ENCODE results near the gene ADGRD2.

Gene ADGRD2

DNA sequence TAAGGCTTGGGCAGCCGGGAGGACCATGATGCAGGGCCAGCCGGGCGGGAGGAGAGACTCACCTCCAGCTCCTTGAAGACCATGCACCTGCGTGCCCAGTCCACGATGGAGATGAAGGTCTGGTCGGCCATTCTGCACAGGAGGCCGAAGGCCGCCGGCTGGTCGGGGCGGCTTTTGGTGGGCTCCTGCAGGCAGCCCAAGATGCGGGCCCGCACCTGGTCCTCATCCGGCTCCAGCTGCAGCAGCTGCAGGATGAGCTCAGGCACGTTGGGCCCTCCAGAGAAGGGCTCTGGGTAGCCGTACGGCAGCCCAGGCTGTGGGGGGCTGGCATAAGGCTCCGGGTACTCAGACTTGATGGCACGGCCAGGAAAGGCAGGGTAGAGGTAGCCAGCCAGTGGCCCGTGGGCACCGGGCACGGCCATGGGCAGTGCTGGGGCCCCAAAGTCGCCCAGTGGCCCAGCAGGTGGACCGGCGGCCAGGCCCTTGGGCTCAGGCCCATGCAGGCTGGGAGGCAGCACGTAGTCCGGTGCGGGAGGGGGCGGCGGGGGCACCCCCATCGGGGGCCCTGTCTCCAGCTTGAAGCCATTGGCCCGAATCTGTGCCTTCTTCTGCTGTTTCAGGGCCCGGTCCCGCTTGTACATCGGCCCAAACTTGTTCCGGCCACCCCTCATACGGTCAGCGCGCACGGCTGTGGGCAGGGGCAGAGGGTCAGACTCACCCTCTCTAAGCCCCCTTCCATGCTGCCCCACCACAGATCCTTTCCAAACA is 50.0 kb downstream of the ADGRD2 start:
- no peak for DNase-seq

DNA sequence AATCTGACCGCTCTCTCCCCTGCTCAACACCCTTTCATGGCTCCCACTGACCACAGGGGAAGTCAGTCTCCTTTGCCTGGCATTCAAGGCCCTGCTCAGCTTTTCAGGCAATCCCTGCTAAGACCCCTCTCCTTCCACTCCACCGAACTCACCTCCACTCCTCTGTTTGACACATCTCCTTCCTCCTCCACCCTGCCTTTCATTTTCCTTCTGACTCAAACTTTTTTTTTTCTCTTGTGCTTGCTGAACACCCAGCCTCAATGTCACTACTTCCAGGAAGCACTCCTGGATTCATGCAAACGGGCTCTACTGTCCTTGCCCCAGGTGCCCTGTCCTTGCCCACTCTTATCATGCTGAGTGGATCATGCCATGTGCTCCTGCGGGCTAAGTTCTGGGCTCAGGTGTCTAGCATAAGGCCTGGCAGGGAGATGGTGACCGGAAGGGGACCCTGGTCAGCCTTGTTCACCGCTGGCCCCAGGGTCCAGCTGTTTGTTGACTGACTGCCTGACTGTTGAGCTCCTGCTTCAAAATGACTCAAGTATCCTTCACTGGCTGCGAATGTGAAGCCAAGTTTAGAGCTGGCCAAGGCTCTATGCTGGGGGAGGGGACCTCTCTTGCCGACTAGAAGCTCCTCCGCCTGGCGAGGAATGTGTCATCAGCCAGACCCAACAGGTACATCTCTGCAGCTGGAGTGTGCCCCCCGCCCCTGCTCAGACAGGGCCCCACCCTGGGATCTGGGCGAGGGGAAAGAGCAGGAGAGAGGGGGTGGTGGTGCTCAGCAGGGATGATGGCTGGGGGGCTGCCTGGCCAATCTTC is 50.8 kb downstream of the ADGRD2 start:
- DNase-seq, result no peak

DNA sequence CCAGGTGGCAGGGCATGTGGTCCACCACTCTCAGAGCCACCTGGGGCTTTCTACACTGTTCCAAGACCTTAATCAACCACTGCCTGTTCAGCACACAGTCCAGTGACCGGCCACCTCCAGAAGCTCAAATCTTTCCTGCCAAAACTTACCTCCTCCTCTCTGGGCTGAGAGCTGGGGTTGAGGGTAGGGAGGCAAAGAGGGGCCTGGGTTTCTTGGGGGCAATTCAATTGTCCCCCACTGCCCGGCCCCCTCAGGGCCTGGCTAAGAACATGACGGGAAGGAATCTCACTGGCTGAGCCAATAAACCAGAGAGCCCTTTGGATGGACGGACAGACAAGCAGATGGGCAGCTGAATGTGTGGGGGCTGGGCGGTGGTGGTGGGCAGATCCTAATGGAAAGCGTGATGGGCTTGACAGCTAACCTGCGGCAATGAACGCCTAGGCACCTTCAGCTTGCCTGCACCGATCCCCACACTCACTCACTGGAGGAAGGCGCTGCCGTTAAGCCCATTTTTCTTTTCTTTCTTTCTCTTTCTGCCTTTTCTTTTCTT is 51.6 kb downstream of the ADGRD2 start:
- no peak for DNase-seq

DNA sequence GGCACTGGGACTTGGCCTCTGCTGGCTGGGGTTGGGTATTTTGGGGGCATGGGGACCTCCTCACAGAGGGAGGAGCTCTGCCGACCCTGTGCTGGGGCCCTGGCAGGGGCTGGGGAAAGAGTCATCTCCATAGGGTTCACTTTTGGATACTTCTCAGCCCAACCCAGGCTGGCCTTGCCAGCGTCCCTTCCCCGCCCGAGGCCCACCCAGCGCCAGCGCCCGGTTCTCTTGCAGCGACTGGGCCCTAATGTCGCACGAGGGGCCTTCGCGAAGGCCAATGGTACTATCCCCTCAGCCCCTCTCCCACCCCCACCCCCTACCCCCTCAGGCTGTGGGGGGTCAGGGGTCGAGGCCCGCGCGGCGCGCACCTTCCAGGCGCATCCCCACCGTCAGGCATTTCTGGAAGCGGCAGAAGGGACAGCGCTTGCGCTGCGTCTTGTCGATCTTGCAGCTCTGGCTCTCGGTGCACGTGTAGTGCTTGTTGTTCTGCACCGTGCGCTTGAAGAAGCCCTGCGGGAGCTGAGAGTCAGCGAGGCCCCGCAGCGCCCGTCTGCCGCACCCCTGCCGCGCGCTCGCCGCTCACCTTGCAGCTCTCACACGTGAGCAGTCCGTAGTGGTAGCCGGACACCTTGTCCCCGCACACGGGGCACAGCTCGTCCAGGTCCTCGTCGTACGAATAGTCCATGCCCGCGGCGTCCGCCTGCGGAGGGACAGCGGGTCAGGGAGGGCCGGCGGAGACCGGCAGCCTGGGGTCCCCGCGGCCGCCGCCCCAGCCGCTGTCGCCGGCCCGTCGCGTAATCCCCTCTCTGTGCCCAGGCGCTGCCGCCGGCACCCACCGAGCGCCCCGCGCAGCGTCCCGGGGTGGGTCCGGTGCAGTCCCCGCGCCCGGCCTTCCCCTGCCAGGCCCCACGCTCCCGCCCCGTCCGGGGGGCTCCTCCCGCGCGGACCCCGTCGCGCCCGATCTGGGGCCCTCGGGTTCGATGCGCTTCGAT is 52.8 kb downstream of the ADGRD2 start:
- no peak for DNase-seq

DNA sequence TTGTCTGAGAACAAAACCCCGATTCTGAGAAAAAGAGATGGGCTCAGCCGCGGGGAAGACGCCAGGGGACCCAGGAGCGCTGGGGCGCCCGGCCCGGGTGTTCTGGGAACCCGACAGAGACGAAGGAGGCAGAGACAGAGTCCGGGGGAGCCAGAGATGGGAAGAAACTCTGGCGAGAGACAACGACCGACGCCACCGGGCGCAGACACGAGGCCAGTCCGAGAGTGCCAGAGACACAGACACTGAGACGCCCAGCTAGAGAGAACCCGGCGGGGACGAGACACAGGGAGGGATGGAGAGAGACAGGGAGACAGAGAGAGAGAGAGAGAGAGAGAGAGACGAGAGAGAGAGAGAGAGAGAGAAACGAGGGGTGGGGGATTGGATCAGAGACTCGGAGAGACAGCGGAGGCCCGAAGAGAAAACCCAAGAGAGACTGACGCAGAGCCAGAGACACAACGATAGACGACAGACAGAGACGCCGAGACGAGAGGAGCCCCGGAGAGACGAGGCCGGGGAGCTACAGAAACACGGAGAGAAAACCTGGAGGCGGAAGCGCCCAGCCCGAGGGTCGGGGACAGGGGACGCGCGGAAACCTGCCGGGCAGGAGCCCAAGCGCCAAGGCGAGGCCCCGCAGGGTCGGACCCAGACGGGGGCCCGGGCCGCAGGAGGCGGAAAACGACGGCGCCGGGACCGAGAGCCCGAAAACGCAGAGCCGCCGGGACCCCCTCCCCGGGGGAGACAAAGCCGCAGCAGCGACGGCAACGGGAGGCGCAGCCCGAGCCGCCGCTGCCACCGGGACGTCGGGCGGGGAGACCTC is 53.7 kb downstream of the ADGRD2 start:
- DNase-seq, result no peak

DNA sequence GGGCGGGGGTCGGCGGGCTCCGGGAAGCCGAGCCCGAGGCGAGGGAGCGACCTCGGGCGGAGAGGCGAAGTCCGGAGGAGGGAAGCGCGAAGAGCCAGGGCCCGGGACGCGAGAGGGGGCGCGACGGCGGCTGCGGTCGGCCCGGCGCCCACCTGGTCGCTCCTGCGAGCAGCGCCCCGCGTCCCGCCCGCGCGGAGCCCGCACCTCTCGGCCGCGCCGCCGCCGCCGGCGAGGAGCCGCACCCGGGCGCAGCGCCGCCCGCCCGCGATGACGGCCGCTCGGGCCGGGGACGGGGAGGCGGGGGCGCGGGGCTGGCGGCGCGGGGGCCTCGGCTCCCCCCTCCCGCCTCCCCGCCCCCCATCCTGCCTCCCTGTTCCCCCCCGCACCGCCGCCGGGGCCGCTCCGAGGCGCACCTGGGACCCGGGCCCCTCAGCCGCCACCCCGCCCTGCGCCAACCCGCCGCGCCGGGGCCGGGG is 54.3 kb downstream of the ADGRD2 start:
- no peak for DNase-seq

DNA sequence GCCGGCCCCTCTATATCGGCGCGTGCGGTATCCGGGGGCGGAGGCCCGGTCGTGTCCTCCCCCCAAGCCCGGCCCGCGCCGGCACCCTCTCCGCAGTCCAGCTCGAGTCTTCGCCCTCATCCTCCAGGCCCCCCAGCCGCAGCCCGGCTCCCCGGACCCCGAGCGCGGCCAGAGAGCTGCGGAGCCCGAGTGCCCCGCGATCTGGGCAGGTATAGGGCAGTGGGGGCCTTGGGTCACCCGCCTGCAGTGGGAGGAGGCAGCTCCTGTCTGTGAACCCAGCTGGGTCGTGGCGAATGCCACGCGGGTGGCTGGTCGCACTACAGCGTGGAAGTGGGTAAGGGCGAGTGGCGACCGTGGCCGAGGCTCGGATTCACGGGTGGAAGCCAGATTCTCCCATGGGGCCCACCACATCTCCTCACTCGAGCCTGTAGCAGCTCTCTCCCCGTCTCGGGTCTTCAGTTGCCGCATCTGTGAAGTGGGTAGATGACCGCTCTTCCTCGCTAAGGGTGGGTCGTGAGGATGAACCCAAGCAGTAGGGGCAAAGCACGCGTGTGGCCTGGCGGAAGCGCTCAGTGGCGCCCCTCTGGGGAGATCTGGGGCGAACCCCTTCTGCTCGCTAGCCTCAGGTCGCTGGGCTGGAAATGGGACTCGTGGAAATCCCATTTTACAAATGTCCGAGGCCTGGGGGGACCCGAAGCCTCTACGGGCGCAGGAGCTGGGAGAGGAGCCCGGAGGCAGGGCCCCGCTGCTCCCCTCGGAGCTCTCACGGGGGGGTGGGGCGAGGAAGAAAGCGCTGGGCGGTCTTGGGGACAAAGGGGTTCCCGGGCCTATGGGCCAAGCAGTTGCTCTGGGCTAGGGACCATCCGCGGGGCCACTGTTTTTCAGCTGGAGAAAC is 55.0 kb downstream of the ADGRD2 start:
- DNase-seq, result no peak

DNA sequence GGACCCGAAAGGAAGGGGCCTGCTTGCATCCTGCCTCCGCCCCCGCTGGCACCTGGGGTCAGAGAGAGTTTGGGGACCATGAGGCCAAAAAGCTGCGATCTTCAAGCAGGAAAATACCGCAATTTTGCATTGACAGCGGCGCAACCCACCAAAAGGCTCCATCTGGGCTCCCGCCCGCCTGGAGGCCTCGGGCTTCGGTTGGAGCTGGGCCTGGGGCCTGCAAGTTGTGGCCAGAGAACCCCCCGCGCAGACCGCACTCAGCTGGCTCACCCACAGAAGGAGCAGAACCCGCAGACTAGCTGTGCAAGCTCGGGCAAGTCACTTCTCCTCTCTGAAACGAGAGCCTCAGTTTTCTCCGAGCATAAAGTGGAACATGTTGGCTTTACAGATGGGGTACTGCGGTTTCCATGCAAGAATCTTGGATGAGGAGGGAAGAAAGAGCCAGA is 55.7 kb downstream of the ADGRD2 start:
- DNase-seq, result no peak

DNA sequence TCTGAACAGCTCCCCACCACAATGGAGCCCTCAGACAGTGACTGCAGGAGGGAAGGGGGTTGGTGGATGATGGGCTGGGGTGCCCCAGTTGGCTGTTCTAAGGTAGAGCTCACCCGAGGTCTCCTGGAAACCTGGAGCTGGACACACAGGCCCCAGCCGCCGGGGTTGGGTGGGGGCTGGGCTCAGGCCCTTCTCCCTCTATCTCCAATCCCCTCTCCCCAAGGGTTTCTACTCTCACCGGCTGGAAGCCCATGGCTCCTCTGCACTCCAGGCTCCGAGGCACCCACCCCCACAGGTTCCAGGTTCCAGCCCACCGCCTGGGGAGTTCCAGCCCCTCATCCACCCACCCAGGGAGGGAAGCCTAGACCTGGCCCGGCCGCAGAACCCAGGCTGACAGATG is 56.2 kb downstream of the ADGRD2 start:
- DNase-seq, result no peak

DNA sequence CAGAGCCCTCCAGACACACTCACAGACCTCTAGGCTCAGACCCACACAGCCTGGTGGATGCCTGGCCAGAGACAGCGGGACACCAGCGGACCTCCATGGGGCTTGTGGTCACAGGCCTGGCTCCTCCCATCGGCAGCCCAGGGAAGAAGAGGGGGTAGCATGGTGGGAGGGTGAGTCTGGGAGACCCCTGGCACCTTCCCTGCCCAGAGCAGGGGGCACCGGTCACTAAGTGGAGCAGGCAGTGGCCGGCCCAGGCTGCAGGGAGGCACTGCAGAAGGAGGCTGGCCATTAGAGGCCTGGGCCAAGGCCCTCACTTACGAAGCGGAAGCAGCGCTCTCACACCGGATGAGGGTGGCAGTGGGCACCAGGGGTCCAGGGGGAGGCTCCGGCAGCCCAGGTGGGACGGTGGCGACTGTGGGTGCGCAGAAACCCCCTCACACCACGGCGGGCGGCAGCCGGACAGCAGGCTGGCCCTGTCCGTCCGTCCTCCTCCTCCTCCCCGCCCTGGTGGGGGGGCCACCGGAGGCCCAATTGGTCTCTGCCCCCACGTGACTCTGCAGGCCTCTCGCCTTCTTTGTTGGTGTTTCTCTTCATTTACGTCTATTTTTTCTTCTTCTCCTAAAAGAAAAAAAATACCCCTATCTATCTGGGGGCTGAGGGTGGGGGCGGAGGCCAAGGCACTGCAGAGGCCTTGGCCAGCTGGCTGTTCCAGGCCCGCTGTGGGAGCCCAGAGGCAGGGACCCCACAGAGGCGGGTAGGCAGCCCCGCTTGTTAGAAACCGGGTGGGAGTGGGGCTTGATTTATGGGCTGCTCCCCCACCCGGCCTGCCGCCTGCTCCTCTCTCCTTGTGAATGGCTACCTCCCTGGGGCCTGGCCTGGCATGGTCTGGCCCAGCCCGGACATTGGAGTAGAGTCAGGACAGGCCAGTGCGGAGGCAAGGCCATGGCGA is 57.0 kb downstream of the ADGRD2 start, which contains the start of gene NR5A1:
Gene NR5A1 (minus strand): TSS at position 469 of the 949 bp plus-strand sequence. CDS start 4,004 bp downstream, outside the sequence.
- DNase-seq, result no peak

DNA sequence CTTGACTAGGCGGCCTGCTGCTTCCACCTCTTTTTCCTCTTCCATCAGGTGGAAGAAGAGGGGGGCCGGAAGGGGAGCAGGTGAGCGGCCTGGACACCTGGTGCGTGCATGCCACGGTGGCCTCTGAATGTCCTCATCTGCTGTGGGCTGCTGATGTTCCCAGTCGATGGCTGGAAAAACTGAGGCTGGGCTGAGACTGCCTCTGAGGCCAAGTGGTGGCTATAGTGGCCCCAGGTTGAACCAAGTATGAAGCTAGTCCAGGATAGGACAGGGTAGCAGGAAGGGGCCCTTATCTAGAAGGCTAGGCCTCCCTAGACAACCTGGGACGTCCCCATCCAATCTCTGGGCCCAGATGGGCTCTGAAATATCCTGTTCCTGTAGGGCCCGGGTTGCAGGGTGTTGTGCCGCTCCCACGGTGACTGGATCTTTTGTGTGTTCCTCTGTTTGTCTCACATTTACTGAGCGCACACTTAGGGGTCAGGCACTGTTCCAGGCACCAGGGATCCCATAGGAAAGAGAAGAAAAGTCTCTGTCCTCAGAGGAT is 57.7 kb downstream of the ADGRD2 start:
- DNase-seq, result no peak

DNA sequence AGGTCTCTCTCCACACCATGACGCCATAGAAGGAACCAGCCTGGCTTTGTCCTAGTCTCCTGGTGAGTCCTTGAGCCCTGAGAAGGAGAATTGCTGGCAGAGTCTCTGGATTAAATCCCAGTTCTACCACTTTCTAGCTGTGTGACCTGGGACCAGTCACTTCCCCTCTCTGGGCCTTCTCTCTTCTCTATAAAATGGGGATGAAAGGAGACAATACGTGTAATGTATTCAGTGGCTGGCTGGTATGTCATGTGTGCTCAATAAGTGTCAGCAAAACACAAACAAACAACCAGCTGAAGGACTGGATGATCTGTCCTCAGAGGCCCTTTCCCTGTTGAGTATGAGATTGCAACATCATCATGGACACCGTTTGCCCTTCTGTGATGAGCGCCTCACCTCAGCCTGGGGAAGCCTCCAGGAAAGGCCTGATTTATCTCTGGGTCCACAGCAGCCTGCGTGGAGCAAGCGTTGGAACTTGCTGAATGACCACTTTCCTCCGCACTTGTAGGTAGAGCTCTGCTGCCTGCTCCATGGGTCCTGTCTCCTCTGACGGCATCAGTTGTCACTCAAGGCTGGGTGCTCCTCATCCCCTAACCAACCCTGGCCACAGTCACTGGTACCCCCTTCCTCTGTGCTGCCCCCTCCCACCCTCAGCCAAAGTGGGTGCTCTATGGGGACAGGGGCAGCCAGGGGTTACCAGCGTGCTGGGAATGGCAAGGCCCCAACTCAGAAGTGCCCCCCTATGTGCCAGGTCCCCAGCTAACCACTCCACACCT is 60.6 kb downstream of the ADGRD2 start:
- no peak for DNase-seq

DNA sequence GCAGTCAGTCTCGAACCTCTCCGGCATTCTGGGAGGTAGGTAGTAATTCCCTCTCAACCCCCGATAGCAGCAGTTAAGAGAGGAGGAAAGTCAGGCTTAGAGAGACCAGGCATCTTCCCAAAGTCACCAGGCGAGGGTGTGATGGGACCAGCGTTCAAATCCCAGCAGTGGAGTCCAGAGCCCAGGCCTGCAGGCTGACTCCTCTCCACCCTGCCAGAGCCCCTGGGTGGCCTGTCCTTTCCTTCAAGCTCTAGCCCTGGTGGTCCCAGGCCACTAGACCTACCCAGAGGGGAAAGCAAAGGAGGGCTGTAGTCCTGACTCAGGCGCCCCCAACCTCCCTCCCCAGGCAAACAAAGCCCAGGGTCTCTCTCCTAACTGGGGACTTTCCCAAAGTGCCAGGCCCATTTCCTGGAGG is 61.2 kb downstream of the ADGRD2 start:
- DNase-seq, result no peak

DNA sequence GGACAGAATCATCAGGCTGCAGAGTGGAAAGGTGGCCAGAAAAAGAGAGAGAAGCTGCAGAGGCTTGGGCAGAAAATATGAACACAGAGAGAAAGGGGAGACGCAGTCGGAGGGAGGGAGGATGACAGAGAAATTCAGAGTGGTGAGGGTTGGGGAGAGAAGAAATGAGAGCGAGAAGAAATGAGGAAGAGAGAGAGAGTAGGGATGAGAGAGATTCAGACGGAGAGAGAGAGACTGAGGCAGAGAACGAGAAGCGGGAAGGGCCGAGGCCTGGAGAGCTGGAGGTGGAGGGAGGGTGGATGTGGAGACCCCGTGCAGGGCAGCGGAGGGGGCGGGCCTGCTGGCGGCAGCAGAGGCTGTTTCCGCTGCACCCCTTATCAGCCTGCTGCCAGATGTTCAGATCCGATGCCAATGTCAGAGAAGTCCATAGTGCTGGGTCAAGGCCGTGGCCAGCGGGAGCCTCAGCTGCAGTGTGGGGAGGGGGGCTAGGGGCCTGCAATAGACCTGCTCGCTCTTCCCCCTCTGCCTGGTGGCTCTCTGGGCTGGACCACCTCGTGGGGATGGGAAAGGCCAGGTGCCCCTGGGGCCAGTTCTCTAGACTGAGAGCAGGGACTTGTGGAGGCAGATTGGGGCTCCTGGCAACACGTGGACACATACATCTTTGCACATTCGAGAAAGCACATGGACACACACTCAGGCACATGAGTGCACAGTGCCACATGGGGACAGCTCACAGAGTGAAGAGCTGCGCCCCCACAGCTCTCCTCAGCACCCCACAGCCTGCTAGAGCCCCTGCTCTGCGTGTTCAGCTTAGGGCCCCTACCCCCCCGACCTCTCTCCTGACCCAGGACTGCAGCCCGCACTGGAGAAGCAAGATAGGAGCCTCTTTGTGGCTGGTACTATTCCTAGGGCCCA is 61.9 kb downstream of the ADGRD2 start:
- no peak for DNase-seq

DNA sequence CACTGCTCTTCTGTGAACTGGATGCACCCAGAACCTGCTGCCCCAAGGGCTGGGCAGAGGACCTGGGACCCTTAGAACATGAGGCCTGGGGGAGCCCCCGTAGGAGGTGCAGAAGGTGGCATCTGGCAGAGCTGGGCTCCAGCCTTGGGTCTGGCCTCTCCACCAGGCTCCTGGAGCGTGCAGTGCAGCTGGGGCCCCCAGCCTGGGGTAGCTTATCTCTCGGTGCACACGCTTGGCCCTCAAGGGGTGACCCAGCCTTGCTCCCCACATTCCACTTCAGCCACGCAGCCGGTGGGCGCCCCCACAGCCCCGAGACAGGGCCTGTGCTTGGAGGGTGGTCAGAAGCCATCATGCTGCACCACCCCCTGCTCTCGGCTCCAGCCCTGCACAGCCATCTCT is 62.6 kb downstream of the ADGRD2 start:
- no peak for DNase-seq

DNA sequence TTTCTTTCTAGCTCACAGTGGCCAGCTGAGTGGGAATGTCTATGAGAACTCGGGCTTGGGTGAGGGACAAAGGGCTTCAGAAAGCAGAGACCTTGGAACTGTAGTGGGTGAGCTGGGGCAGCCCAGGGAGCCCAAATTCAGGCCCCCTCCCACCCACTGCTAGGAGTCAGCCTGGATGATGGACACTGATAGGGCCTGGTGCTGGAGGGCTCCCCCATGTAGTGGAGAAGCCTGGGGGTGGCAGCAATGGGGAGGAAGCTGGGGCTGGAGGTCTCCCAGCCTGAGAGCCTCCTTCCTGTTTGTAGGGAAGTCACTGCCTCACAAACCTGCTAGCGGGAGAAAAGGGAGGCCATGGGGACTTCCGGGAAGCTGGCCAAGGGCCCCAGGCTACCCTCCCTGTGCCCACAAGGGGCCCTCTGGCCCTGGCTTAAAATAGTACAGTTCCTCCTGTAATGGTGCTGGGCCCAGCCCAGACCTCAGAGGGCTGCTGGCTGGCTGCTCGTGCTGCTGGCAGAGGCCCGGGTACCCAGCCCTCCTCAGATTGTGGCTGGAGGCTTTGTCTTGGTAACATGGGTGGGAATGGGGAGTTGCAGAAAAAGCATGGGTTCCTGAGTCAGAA is 63.2 kb downstream of the ADGRD2 start:
- DNase-seq, result no peak

Data from NCI-H226 (cell line).